Activated CD4-positive, alpha-beta T cell treated with anti-CD3 and anti-CD28 coated beads, Interleukin-2, amount 50 U/mL, for 24 hours (primary cell): ENCODE measurements around the gene CSNK2A1.
"Not testable (repeated sequence)": the region's sequence is repeated elsewhere in the genome, so short reads cannot be mapped to it uniquely, and the experiment has no call there.

Experiments used
- DNase-seq, 2 donors: peaks; one replicate each; pipeline ENCODE4 v3.0.0-alpha.2; 2020; ENCODE audit warnings: low read depth in 1 of 2, low spot score in 1 of 2

The CSNK2A1 gene

DNA sequence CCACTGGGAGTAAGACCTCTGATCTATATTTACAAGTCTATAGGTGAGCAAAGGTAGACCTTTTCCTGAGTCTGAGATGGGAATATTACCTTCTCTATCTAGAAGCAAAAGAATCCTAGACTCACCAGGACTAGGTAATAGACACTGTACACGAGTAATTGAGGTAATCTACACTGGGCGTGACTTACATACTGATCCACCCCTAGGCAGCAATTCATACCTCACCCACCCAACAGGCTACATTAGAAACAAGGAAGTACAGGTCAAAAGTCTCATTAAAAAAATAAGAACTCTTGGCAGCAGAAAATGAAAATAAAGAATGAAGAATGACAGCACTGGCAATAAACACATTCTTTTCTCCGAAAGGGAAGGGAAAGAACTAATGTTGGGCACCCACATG is 7.6 kb downstream of the CSNK2A1 start:
- DNase-seq = no peak

GRCh38 chr20:533526-533925 is 10.1 kb downstream of the CSNK2A1 start:
- no peak for DNase-seq

DNA sequence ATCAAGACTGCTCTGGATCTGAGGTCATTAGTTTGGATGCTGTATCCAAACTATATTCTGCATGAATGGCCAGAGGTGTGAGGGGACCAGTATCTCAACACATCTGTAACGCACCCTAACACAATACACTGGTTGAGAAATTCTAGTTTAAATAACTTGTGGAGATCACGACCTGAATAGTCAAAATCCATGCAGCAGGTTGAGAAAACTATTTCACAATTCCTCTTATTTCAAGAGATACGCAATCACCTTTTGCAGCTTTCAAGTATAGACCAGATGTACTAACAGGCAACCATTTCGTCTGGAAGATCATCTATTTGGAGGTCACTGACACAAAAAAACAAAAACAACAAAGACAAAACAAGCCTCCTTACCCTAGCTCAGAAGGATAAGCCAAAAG is 11.1 kb downstream of the CSNK2A1 start:
- DNase-seq = no peak

GRCh38 chr20:531608-532007 is 12.0 kb downstream of the CSNK2A1 start:
- DNase-seq = no peak

DNA sequence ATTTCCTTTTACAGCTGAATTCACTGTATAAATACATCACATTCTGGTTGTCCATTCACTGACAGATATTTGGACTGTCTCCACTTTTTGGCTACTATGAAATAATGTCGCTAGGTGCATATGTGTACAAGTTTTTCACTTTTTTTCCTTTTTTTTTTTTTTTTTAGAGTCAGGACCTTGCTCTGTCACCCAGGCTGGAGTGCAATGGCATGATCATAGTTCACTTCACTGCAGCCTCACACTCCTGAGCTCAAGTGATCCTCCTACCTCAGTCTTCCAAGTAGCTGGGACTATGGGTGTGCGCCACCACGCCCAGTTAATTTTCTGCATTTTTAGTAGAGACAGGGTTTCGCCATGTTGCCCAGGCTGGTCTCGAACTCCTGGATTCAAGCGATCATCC is 13.3 kb downstream of the CSNK2A1 start:
- no peak for DNase-seq

GRCh38 chr20:528923-529604 is 14.5 kb downstream of the CSNK2A1 start:
- no peak for DNase-seq

DNA sequence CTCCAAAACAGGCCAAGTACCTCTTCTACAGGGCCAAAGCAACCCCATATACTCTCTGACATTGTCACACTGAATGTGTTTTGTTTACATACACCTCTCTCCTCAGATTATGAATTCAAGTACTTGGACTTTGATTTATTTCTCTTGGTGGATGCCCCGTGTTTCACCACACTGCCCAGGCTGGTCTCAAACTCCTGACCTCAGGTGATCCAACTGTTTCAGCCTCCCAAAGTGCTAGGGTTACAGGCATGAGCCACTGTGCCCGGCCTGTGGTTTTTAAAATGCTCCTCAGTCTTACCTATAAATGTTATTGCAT is 16.1 kb downstream of the CSNK2A1 start:
- no peak for DNase-seq

GRCh38 chr20:521860-522259 is 21.7 kb downstream of the CSNK2A1 start:
- no peak for DNase-seq

DNA sequence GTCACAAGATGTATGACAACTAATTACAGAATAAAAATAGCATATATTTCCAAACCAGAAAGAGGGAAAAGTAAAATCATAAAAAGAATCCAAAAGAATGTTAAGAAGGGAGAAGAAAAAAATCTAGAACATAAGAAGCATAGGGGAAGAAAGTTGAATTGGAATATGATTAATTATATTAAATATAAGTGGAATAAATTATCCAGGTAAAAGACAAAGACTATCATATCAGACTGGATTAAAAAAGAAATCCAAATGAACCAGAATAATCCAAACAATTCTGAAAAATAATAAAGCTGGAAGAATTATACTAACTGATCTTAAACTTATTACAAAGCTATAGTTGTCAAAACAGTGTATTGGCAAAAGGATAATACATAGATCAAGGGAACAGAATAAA is 23.6 kb downstream of the CSNK2A1 start:
- no peak for DNase-seq

DNA sequence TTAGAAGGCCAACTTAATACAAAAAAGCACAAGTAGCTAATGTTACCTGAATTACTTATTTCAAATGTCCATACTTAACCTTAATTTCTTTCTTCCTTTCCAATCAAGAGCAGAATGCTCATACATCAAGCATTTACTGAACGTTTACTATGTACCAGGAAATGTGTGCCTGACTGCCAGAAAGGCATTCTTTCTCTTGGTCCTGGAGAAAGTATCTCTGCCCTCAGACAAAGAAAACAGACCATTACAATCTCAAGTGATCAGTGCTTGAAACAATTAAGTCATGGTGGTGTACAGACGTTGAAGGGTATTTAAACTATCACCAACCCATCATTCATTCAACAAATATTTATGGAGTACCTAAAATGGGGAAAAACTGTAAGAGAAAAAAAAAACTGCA is 26.4 kb downstream of the CSNK2A1 start:
- DNase-seq = no peak

DNA sequence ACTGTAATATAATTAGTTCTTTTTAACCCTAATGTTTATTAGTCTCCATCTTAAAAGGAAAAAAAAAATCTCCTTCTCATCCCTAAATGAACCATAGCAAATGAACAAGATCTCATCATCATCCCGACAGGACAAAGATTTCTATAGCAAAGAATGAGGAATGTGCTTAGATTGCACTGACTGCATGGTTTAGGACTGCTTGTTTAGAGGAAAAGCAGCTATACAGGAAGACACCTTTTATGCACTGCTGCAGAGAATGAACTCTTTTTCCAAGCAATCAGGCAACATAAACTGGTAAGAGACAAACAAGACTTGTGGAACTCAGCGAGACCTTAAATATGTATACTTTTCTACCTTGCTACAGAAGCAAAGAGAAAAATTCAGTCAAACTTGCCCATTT is 26.8 kb downstream of the CSNK2A1 start:
- DNase-seq = no peak

GRCh38 chr20:515696-516095 is 27.9 kb downstream of the CSNK2A1 start:
- DNase-seq = no peak

DNA sequence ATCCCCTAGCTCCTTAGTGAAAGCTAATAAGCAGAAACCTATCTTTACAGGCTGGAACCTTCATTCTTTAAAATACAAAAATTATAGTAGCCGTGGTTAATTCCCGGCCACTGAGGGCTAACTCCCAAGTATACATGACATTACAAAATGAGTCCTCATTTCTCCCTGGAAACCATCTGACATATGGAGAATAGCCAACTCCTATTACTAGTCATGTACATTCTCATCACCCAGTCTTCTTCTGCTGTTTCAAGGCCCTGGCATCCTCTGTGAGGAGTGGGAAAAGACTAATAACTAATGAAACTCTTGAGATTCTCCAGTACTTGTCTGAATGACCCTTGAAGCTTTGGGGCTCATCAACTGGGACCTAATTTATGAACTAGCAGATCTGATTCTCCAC is 30.2 kb downstream of the CSNK2A1 start:
- DNase-seq = no peak

DNA sequence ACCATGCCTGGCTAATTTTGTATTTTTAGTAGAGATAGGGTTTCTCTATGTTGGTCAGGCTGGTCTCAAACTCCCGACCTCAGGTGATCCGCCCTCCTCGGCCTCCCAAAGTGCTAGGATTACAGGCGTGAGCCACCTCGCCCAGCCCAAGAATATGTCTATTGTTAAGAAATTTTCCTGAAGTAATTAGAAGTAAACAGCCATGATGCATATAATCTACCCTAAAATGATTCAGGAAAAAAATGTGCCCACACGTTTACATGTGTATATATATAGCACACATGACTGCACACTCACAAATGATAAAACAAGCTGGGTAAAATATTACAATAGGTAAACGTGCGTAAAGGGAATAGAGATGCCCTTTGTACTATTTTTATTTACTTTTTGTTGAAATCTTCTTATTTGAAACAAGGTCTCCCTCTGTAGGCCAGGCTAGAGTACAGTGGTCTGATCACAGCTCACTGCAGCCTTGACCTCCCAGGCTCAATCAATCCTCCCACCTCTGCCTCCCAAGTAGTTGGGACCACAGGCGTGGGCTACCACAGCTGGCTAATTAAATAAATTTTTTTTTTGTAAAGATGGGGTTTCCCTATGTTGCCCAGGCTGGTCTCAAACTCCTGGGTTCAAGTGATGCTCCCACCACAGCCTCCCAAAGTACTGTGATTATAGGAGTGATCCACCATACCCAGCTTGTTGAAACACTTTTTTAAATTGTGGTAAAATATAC is 33.1 kb downstream of the CSNK2A1 start:
- DNase-seq = not testable (repeated sequence)

- DNase-seq = not testable (repeated sequence)
These were observed 35.2 kb downstream of the CSNK2A1 start for GRCh38 chr20:508364-508787.

GRCh38 chr20:507761-508332 is 35.7 kb downstream of the CSNK2A1 start:
- no peak for DNase-seq

GRCh38 chr20:507006-507758 is 36.4 kb downstream of the CSNK2A1 start:
- DNase-seq = no peak

- no peak for DNase-seq
These were observed 38.9 kb downstream of the CSNK2A1 start for GRCh38 chr20:504632-505075.

DNA sequence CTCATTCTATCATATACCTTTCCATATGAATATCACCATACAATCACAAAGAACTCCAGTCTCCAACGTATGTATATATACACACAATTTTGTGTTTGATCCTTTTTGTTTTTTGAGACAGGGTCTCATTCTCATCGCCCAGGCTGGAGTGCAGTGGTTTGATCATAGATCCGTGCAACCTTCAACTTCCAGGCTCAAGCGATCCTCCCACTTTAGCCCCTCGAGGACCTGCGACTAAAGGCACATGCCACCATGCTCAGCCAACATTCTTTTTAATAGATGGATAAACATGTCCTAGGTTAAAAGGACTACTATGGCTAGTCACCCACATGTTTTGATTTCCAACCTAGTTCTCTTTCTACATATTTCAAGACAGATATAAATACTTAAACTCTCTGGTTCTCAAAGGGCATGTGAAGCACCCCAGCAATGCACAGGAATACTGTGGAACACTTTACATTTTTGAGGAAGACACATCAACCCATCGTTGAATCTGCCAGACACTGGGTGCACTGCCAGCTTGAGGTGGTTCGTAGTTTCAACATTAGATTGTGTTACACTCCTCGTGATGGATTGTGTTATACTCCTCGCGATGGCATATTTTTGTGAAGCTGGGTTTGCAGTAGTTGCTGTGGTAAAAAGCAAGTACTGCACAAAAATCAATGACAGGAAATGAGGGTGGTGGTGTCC is 40.4 kb downstream of the CSNK2A1 start:
- no peak for DNase-seq

- no peak for DNase-seq
These were observed 45.6 kb downstream of the CSNK2A1 start for GRCh38 chr20:497979-498378.

- no peak for DNase-seq
These were observed 47.4 kb downstream of the CSNK2A1 start for GRCh38 chr20:496126-496696.
